GM13976 (cell line): ENCODE results near the gene DVL1.

Source experiments
- DNase-seq: peaks from one replicate; pipeline ENCODE4 v3.0.0; 2012; ENCODE audit warnings: low spot score
- in situ Hi-C: fragments of 300-500 bp; cut with MboI; formaldehyde crosslinking; loops from one replicate; pipeline ENCODE4 v1.12.0; 2022; ENCODE audit warnings: low sequenced_read_pairs, mixed read lengths, inconsistent platforms; ENCODE audit not compliant: unreplicated experiment
- TF ChIP-seq, protein P1 (sequence below): IDR thresholded peaks from 2 replicates; pipeline ENCODE4 v1.5.1; 2012; ENCODE audit warnings: borderline replicate concordance, mild to moderate bottlenecking; ENCODE audit not compliant: insufficient read depth; ENCODE audit errors: extremely low read depth, missing control alignments, control extremely low read depth

The DVL1 gene

DNA sequence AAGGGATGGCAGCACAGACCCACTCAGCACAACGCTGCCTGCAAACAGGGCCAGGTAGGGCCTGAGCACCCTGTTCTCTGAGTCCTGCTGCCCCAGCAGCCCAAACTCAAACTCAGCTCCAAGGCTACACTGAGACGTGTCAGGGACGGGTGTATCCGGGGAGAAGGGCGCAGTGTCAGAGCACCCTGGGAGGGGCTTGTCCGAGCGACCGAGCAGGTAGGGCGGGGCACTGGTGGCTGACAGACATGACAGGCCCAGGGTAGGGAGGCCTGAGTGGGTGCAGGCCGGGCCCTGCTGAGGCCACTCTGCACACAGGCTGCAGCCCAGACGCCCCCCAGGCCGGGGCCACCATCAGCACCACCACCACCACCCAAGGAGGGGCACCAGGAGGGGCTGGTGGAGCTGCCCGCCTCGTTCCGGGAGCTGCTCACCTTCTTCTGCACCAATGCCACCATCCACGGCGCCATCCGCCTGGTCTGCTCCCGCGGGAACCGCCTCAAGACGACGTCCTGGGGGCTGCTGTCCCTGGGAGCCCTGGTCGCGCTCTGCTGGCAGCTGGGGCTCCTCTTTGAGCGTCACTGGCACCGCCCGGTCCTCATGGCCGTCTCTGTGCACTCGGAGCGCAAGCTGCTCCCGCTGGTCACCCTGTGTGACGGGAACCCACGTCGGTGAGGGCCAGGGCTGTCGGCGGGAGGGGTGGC is 63.5 kb downstream of the DVL1 start:
- no peak for DNase-seq
- in situ Hi-C loops = no loop called here
- TF ChIP-seq, protein P1, sequence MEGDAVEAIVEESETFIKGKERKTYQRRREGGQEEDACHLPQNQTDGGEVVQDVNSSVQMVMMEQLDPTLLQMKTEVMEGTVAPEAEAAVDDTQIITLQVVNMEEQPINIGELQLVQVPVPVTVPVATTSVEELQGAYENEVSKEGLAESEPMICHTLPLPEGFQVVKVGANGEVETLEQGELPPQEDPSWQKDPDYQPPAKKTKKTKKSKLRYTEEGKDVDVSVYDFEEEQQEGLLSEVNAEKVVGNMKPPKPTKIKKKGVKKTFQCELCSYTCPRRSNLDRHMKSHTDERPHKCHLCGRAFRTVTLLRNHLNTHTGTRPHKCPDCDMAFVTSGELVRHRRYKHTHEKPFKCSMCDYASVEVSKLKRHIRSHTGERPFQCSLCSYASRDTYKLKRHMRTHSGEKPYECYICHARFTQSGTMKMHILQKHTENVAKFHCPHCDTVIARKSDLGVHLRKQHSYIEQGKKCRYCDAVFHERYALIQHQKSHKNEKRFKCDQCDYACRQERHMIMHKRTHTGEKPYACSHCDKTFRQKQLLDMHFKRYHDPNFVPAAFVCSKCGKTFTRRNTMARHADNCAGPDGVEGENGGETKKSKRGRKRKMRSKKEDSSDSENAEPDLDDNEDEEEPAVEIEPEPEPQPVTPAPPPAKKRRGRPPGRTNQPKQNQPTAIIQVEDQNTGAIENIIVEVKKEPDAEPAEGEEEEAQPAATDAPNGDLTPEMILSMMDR = no peak
